BE2C (cell line): ENCODE measurements around the gene ANKS1A.

ENCODE experiments used
- DNase-seq: peaks from one replicate; pipeline ENCODE4 v3.0.0-alpha.2; 2020
- H3K27me3 ChIP-seq: fragments of 250-450 bp; sonication (Bioruptor Pico); 2 replicates; pipeline ENCODE4 v1.5.1; 2020; ENCODE audit warnings: mild to moderate bottlenecking
- H3K36me3 ChIP-seq: fragments of 250-450 bp; sonication (Bioruptor Pico); 2 replicates; pipeline ENCODE4 v1.5.1; 2020; ENCODE audit warnings: mild to moderate bottlenecking
- H3K4me1 ChIP-seq: fragments of 250-450 bp; sonication (Bioruptor Pico); 2 replicates; pipeline ENCODE4 v1.5.1; 2020
- H3K4me3 ChIP-seq: 2 replicates; pipeline ENCODE4 v1.5.1; 2011; ENCODE audit warnings: low read depth, low read length
- H3K9me3 ChIP-seq: fragments of 250-450 bp; sonication (Bioruptor Pico); 2 replicates; pipeline ENCODE4 v1.5.1; 2020
- CTCF ChIP-seq: IDR thresholded peaks from 2 replicates; pipeline ENCODE4 v1.5.1; 2012; ENCODE audit warnings: mild to moderate bottlenecking, low read depth, low read length

The ANKS1A gene

GRCh38 chr6:34901930-34902329 lies 12.9 kb downstream of the ANKS1A start:
- Histone ChIP-seq H3K36me3 (no peaks in the 10 kb centered on the region), H3K4me1 (no peaks in the 10 kb centered on the region), H3K4me3 (no peak overlapping the region), H3K27me3 (no peaks in the 10 kb centered on the region), H3K9me3 (no peaks in the 10 kb centered on the region)
- DNase-seq: no peak
- no peak for TF ChIP-seq CTCF

GRCh38 chr6:34904990-34905613 lies 16.0 kb downstream of the ANKS1A start:
- DNase-seq: no peak
- Histone ChIP-seq H3K9me3 (no peaks in the 10 kb centered on the region), H3K27me3 (no peaks in the 10 kb centered on the region), H3K4me3 (no peak overlapping the region), H3K36me3 (no peaks in the 10 kb centered on the region), H3K4me1 (no peaks in the 10 kb centered on the region)
- no peak for TF ChIP-seq CTCF

GRCh38 chr6:34906826-34907225 lies 17.8 kb downstream of the ANKS1A start:
- no peak for TF ChIP-seq CTCF
- no peak overlapping the region for H3K4me3 ChIP-seq
- no peaks in the 10 kb centered on the region for H3K36me3 ChIP-seq
- H3K27me3 ChIP-seq: no peaks in the 10 kb centered on the region
- H3K9me3 ChIP-seq: no peaks in the 10 kb centered on the region
- H3K4me1 ChIP-seq: no peaks in the 10 kb centered on the region
- no peak for DNase-seq

GRCh38 chr6:34908194-34908593 lies 19.1 kb downstream of the ANKS1A start:
- TF ChIP-seq CTCF: no peak

GRCh38 chr6:34909320-34909883 lies 20.3 kb downstream of the ANKS1A start:
- Histone ChIP-seq H3K4me3 (no peak overlapping the region), H3K27me3 (no peaks in the 10 kb centered on the region), H3K9me3 (no peaks in the 10 kb centered on the region), H3K4me1 (no peaks in the 10 kb centered on the region), H3K36me3 (no peaks in the 10 kb centered on the region)
- DNase-seq: no peak
- TF ChIP-seq CTCF: no peak

More at GRCh38 chr6:34908194-34908593, 19.1 kb downstream of the ANKS1A start:
- Histone ChIP-seq H3K4me1 (no peaks in the 10 kb centered on the region), H3K36me3 (no peaks in the 10 kb centered on the region), H3K9me3 (no peaks in the 10 kb centered on the region), H3K4me3 (no peak overlapping the region), H3K27me3 (no peaks in the 10 kb centered on the region)
- DNase-seq: no peak

GRCh38 chr6:34911822-34912221 lies 22.8 kb downstream of the ANKS1A start:
- Histone ChIP-seq H3K4me3 (no peak overlapping the region), H3K9me3 (no peaks in the 10 kb centered on the region), H3K4me1 (no peaks in the 10 kb centered on the region), H3K27me3 (no peaks in the 10 kb centered on the region), H3K36me3 (no peaks in the 10 kb centered on the region)
- TF ChIP-seq CTCF: no peak
- DNase-seq: no peak
